HepG2 (cell line): ENCODE data around the gene FKBP8. TPM values are rescaled to one million over a fixed set of nuclear protein-coding genes. Genes with fewer than 3 reads are reported as not detected.

Source experiments
- ATF4 ChIP-seq, 2 experiments: fragments of 450-650 bp in 1 of 2; sonication (generic) in 1 of 2; formaldehyde crosslinking; IDR thresholded peaks; 2 replicates each; pipeline versions ENCODE4 v1.5.0 to v1.8.0; 2020 to 2022; ENCODE audit warnings: mild to moderate bottlenecking in 1 of 2, missing genetic modification reagents in 1 of 2
- GATAD2A ChIP-seq: IDR thresholded peaks from 2 replicates; pipeline ENCODE4 v1.6.1; 2016
- MYPOP ChIP-seq: sonication (generic); formaldehyde crosslinking; IDR thresholded peaks from 2 replicates; pipeline ENCODE4 v1.8.1; 2023; ENCODE audit warnings: mild to moderate bottlenecking, moderate library complexity, missing genetic modification reagents
- NPAS2 ChIP-seq: sonication (generic); formaldehyde crosslinking; IDR thresholded peaks from 2 replicates; pipeline ENCODE4 v1.8.0; 2022; ENCODE audit warnings: mild to moderate bottlenecking, missing genetic modification reagents, borderline replicate concordance
- PTBP1 ChIP-seq: fragments of 200-400 bp; formaldehyde crosslinking; IDR thresholded peaks from 2 replicates; pipeline ENCODE4 v1.6.1; 2018; ENCODE audit warnings: low read length, low read depth; ENCODE audit not compliant: poor library complexity, severe bottlenecking
- SNAPC2 ChIP-seq: sonication (generic); formaldehyde crosslinking; IDR thresholded peaks from 2 replicates; pipeline ENCODE4 v1.8.1; 2022; ENCODE audit warnings: mild to moderate bottlenecking, missing genetic modification reagents
- ZNF101 ChIP-seq: sonication (generic); formaldehyde crosslinking; IDR thresholded peaks from 2 replicates; pipeline ENCODE4 v1.4.0; 2020; ENCODE audit warnings: mild to moderate bottlenecking, low read depth, missing genetic modification reagents, borderline replicate concordance
- ZNF296 ChIP-seq: sonication (generic); formaldehyde crosslinking; conservative IDR thresholded peaks from 2 replicates; pipeline ENCODE4 v1.5.0; 2020; ENCODE audit warnings: mild to moderate bottlenecking, missing genetic modification reagents
- ZNF326 ChIP-seq: sonication (generic); formaldehyde crosslinking; IDR thresholded peaks from 2 replicates; pipeline ENCODE4 v1.4.0; 2020; ENCODE audit warnings: missing genetic modification reagents, borderline replicate concordance
- ZNF354B ChIP-seq: sonication (generic); formaldehyde crosslinking; IDR thresholded peaks from 2 replicates; pipeline ENCODE4 v1.8.0; 2022; ENCODE audit warnings: mild to moderate bottlenecking, missing genetic modification reagents
- ZNF678 ChIP-seq: sonication (generic); formaldehyde crosslinking; IDR thresholded peaks from 2 replicates; pipeline ENCODE4 v1.4.0; 2020; ENCODE audit warnings: mild to moderate bottlenecking, missing genetic modification reagents
- ZNF766 ChIP-seq: sonication (generic); formaldehyde crosslinking; IDR thresholded peaks from 2 replicates; pipeline ENCODE4 v1.5.0; 2020; ENCODE audit warnings: missing genetic modification reagents, borderline replicate concordance
- ZSCAN9 ChIP-seq: IDR thresholded peaks from 2 replicates; pipeline ENCODE4 v1.6.1; 2016; ENCODE audit warnings: borderline replicate concordance
- polyA plus RNA-seq, 8 experiments: library from polyadenylated mRNA; depleted of rRNA in 3 of 8; stranded (reverse) in 7 of 8; unstranded in 1 of 8; fragments of >200 nt; fragmentation: Illumina TruSeq in 4 of 8; extraction: Trizol in 4 of 8; gene quantifications; 2 replicates each; pipeline versions ENCODE4 v1.2.1 to v1.2.3, GENCODE V29; 2011 to 2016; ENCODE audit warnings: low read depth in 4 of 8, missing spikeins in 1 of 8, mixed read lengths in 1 of 8; ENCODE audit not compliant: insufficient read depth in 1 of 8
- total RNA-seq, 5 experiments: library from RNA; depleted of rRNA; stranded (reverse); fragments of >200 nt; fragmentation: Illumina TruSeq; extraction: Trizol; gene quantifications; 2 replicates each; pipeline ENCODE4 v1.2.3, GENCODE V29; 2016; ENCODE audit warnings: low read depth in 1 of 5
- TF ChIP-seq, protein P1 (sequence below): sonication (generic); formaldehyde crosslinking; conservative IDR thresholded peaks from 2 replicates; pipeline ENCODE4 v1.8.0; 2022; ENCODE audit warnings: mild to moderate bottlenecking, moderate library complexity, missing genetic modification reagents
- TF ChIP-seq, protein P2 (sequence below): sonication (generic); formaldehyde crosslinking; IDR thresholded peaks from 2 replicates; pipeline ENCODE4 v1.5.0; 2020; ENCODE audit warnings: mild to moderate bottlenecking, missing genetic modification reagents, borderline replicate concordance
- TF ChIP-seq, protein P3 (sequence below): sonication (generic); formaldehyde crosslinking; IDR thresholded peaks from 2 replicates; pipeline ENCODE4 v1.5.0; 2020; ENCODE audit warnings: mild to moderate bottlenecking, missing genetic modification reagents
- TF ChIP-seq, protein P4 (sequence below): sonication (generic); formaldehyde crosslinking; IDR thresholded peaks from 2 replicates; pipeline ENCODE4 v1.5.0; 2020; ENCODE audit warnings: mild to moderate bottlenecking, missing genetic modification reagents, moderate library complexity

FKBP8 gene
- total and polyA plus RNA-seq, 2 of the 13 experiments (the other 11 are each of a cell fraction or from before 2014, with no cell fraction given) = 81.7 to 93.9 TPM

GRCh38 chr19:18571564-18572344, 28.4 kb upstream of the FKBP8 start, which contains the start of gene UBA52 (continued):
- TF ChIP-seq, protein P1, sequence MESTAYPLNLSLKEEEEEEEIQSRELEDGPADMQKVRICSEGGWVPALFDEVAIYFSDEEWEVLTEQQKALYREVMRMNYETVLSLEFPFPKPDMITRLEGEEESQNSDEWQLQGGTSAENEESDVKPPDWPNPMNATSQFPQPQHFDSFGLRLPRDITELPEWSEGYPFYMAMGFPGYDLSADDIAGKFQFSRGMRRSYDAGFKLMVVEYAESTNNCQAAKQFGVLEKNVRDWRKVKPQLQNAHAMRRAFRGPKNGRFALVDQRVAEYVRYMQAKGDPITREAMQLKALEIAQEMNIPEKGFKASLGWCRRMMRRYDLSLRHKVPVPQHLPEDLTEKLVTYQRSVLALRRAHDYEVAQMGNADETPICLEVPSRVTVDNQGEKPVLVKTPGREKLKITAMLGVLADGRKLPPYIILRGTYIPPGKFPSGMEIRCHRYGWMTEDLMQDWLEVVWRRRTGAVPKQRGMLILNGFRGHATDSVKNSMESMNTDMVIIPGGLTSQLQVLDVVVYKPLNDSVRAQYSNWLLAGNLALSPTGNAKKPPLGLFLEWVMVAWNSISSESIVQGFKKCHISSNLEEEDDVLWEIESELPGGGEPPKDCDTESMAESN (CRISPR knock-in tag) = peak; percentile 90
- peak; percentile 57; the same call in 1 of the 2 replicates for TF ChIP-seq ZNF766
- no peak for TF ChIP-seq SNAPC2 (CRISPR knock-in tag)
- 0 out of 2 replicates have a peak, but pooled peaks have one; percentile 70 for TF ChIP-seq ZNF326 (CRISPR knock-in tag)
- peak; percentile 43; the same call in 1 of the 2 replicates for TF ChIP-seq ZSCAN9 (CRISPR knock-in tag)
- no peak for TF ChIP-seq PTBP1
- TF ChIP-seq, protein P2, sequence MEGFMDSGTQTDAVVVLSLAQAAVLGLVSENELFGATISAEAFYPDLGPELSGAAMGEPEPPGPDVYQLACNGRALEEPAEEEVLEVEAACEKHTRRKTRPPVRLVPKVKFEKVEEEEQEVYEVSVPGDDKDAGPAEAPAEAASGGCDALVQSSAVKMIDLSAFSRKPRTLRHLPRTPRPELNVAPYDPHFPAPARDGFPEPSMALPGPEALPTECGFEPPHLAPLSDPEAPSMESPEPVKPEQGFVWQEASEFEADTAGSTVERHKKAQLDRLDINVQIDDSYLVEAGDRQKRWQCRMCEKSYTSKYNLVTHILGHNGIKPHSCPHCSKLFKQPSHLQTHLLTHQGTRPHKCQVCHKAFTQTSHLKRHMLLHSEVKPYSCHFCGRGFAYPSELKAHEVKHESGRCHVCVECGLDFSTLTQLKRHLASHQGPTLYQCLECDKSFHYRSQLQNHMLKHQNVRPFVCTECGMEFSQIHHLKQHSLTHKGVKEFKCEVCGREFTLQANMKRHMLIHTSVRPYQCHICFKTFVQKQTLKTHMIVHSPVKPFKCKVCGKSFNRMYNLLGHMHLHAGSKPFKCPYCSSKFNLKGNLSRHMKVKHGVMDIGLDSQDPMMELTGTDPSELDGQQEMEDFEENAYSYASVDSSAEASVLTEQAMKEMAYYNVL (CRISPR knock-in tag) = peak; percentile 18; the same call in 1 of the 2 replicates
- no peak for TF ChIP-seq ZNF296 (CRISPR knock-in tag)
- peak; percentile 77 for TF ChIP-seq GATAD2A (CRISPR knock-in tag)
- TF ChIP-seq, protein P3, sequence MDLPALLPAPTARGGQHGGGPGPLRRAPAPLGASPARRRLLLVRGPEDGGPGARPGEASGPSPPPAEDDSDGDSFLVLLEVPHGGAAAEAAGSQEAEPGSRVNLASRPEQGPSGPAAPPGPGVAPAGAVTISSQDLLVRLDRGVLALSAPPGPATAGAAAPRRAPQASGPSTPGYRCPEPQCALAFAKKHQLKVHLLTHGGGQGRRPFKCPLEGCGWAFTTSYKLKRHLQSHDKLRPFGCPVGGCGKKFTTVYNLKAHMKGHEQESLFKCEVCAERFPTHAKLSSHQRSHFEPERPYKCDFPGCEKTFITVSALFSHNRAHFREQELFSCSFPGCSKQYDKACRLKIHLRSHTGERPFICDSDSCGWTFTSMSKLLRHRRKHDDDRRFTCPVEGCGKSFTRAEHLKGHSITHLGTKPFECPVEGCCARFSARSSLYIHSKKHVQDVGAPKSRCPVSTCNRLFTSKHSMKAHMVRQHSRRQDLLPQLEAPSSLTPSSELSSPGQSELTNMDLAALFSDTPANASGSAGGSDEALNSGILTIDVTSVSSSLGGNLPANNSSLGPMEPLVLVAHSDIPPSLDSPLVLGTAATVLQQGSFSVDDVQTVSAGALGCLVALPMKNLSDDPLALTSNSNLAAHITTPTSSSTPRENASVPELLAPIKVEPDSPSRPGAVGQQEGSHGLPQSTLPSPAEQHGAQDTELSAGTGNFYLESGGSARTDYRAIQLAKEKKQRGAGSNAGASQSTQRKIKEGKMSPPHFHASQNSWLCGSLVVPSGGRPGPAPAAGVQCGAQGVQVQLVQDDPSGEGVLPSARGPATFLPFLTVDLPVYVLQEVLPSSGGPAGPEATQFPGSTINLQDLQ (CRISPR knock-in tag) = 0 out of 2 replicates have a peak, but pooled peaks have one; percentile 32
- no peak for TF ChIP-seq ZNF101 (CRISPR knock-in tag)
- TF ChIP-seq, protein P4, sequence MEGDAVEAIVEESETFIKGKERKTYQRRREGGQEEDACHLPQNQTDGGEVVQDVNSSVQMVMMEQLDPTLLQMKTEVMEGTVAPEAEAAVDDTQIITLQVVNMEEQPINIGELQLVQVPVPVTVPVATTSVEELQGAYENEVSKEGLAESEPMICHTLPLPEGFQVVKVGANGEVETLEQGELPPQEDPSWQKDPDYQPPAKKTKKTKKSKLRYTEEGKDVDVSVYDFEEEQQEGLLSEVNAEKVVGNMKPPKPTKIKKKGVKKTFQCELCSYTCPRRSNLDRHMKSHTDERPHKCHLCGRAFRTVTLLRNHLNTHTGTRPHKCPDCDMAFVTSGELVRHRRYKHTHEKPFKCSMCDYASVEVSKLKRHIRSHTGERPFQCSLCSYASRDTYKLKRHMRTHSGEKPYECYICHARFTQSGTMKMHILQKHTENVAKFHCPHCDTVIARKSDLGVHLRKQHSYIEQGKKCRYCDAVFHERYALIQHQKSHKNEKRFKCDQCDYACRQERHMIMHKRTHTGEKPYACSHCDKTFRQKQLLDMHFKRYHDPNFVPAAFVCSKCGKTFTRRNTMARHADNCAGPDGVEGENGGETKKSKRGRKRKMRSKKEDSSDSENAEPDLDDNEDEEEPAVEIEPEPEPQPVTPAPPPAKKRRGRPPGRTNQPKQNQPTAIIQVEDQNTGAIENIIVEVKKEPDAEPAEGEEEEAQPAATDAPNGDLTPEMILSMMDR (CRISPR knock-in tag) = peak; percentile 48
- TF ChIP-seq ZNF354B (CRISPR knock-in tag) = no peak
- peak in 1 of 2 experiments; percentile 86; a peak in 2 of 4 replicates for TF ChIP-seq ATF4 (CRISPR knock-in tag; IDR thresholded peaks at IDR 0.05)
- TF ChIP-seq NPAS2 (CRISPR knock-in tag) = no peak
- TF ChIP-seq ZNF678 (CRISPR knock-in tag) = peak; percentile 90; the same call in 1 of the 2 replicates
- TF ChIP-seq MYPOP = peak; percentile 94
